ENCODE measurements around the gene MRPL45. TPM values are rescaled to one million over a fixed set of nuclear protein-coding genes. Genes with fewer than 3 reads are reported as not detected.

Gene MRPL45
- total and polyA plus RNA-seq, 2 donors (not counting 1 experiment from before 2014, with no cell fraction given), result 13.1 to 17.6 TPM

- TF ChIP-seq CTCF (IDR thresholded peaks at IDR 0.05) (no peak), EZH2 (IDR thresholded peaks at IDR 0.05; ENCODE audit: borderline replicate concordance, insufficient read depth, low read depth, low read length, poor library complexity, severe bottlenecking) (no peak)
- peaks cover 10 to 26% of the 10 kb centered on the region in 2 experiments for H3K36me3 ChIP-seq (replicated peaks in 1 of 2; ENCODE audit: control extremely low read depth in 1 of 2, control insufficient read depth in 1 of 2, extremely low read depth in 1 of 2, insufficient read depth in 2 of 2, low read length in 1 of 2)
- Mint-ChIP-seq H3K4me1 (no peaks in the 10 kb centered on the region), H3K9me3 (ENCODE audit: insufficient read depth) (no peaks in the 10 kb centered on the region), H3K4me3 (no peak overlapping the region), H3K27me3 (no peaks in the 10 kb centered on the region), H3K27ac (no peak overlapping the region)
- no peak for ATAC-seq (ENCODE audit: low read depth)
- H3K9ac ChIP-seq (ENCODE audit: low read length), result no peak overlapping the region
- no peaks in the 10 kb centered on the region for H3K4me1 ChIP-seq (ENCODE audit: control insufficient read depth in 2 of 2, insufficient read depth in 2 of 2, low read length in 2 of 2)
- WGBS (ENCODE audit: insufficient coverage), result 100% methylated on average over 3 of the region's 8 CpGs
- no peak overlapping the region for H3K4me3 ChIP-seq (ENCODE audit: control extremely low read depth in 1 of 5, extremely low read depth in 1 of 5, insufficient read depth in 1 of 5, low read depth in 2 of 5, low read length in 4 of 5)
- no peaks in the 10 kb centered on the region for H4K20me1 ChIP-seq (ENCODE audit: control insufficient read depth, insufficient read depth, low read length, poor library complexity, severe bottlenecking)
- H3K27me3 ChIP-seq (replicated peaks in 1 of 4; ENCODE audit: control extremely low read depth in 1 of 4, control insufficient read depth in 3 of 4, insufficient read depth in 4 of 4, low read length in 3 of 4), result no peaks in the 10 kb centered on the region
- no peaks in the 10 kb centered on the region for H3K9me3 ChIP-seq (ENCODE audit: control extremely low read depth in 1 of 3, control insufficient read depth in 2 of 3, insufficient read depth in 1 of 3, low read length in 2 of 3)
- no peak overlapping the region for H3K4me2 ChIP-seq (replicated peaks; ENCODE audit: low read depth, low read length, poor library complexity, severe bottlenecking)
- no peak overlapping the region for H3K27ac ChIP-seq (ENCODE audit: low read length in 2 of 2)
- H3K79me2 ChIP-seq (ENCODE audit: control insufficient read depth, insufficient read depth, low read length), result no peaks in the 10 kb centered on the region
- CTCF ChIA-PET, result interaction anchor here (4.5 kb wide), 1 partner anchor 15 kb away, joined by 23 read pairs; no protein-coding TSS in a partner anchor
- no peak overlapping the region for H2AFZ ChIP-seq (ENCODE audit: insufficient read depth, low read depth, low read length, poor library complexity, severe bottlenecking)
- DNase-seq, result no peak
- intact Hi-C loops (cut with micrococcal nuclease), result no loop called here
- POLR2A ChIA-PET, result no interaction called here
These were observed 67.8 kb downstream of the MRPL45 start for GRCh38 chr17:38364741-38365140.

DNA sequence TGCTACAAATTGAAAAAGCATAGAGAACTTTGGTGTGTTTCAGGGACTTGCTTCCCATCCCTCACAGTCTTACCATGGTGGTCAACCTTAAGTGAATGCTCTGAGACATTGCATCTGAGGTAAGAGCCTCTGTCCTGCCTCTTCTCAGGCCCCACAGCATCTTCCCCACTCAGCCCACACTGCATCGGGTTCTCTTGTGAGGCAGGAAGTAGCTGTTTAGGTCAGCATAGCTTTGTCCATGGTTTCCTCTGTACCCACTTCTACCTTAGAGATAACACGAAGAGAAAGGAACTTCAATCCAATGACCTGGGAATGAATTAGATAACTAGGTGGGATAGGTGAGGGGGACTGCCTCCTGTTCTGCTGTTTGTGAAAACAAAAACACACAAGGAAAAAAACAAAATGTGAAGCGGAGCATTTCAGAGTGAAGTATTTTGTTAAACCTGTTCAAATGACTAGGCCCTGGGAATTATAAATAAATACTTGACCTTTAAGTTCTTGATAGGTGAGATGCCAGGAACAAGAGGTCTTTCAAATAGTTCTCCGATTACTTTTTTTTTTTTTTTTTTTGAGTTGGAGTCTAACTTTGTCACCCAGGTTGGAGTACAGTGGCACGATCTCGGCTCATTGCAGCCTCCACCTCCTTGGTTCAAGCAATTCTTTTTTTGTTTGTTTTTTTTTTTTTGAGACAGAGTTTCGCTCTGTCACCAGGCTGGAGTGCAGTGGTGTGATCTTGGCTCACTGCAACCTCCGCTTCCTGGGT is 72.3 kb downstream of the MRPL45 start:
- Histone ChIP-seq H3K27me3 (replicated peaks in 1 of 4; ENCODE audit: control extremely low read depth in 1 of 4, control insufficient read depth in 3 of 4, insufficient read depth in 4 of 4, low read length in 3 of 4) (no peaks in the 10 kb centered on the region), H3K4me3 (ENCODE audit: control extremely low read depth in 1 of 5, extremely low read depth in 1 of 5, insufficient read depth in 1 of 5, low read depth in 2 of 5, low read length in 4 of 5) (no peak overlapping the region), H3K36me3 (replicated peaks in 1 of 2; ENCODE audit: control extremely low read depth in 1 of 2, control insufficient read depth in 1 of 2, extremely low read depth in 1 of 2, insufficient read depth in 2 of 2, low read length in 1 of 2) (peaks cover 5 to 36% of the 10 kb centered on the region in 2 experiments), H3K4me2 (replicated peaks; ENCODE audit: low read depth, low read length, poor library complexity, severe bottlenecking) (no peak overlapping the region), H3K79me2 (ENCODE audit: control insufficient read depth, insufficient read depth, low read length) (no peaks in the 10 kb centered on the region), H2AFZ (ENCODE audit: insufficient read depth, low read depth, low read length, poor library complexity, severe bottlenecking) (no peak overlapping the region), H4K20me1 (ENCODE audit: control insufficient read depth, insufficient read depth, low read length, poor library complexity, severe bottlenecking) (no peaks in the 10 kb centered on the region), H3K4me1 (ENCODE audit: control insufficient read depth in 2 of 2, insufficient read depth in 2 of 2, low read length in 2 of 2) (no peaks in the 10 kb centered on the region), H3K27ac (ENCODE audit: low read length in 2 of 2) (no peak overlapping the region), H3K9ac (ENCODE audit: low read length) (no peak overlapping the region), H3K9me3 (ENCODE audit: control extremely low read depth in 1 of 3, control insufficient read depth in 2 of 3, insufficient read depth in 1 of 3, low read length in 2 of 3) (no peaks in the 10 kb centered on the region)
- TF ChIP-seq CTCF (IDR thresholded peaks at IDR 0.05) (no peak), EZH2 (IDR thresholded peaks at IDR 0.05; ENCODE audit: borderline replicate concordance, insufficient read depth, low read depth, low read length, poor library complexity, severe bottlenecking) (no peak)
- 92% methylated on average over 2 of the region's 8 CpGs for WGBS (ENCODE audit: insufficient coverage)
- no peak for ATAC-seq (ENCODE audit: low read depth)
- Mint-ChIP-seq H3K4me1 (no peaks in the 10 kb centered on the region), H3K27me3 (no peaks in the 10 kb centered on the region), H3K9me3 (ENCODE audit: insufficient read depth) (no peaks in the 10 kb centered on the region), H3K4me3 (no peak overlapping the region), H3K27ac (no peak overlapping the region)
- ChIA-PET CTCF (no interaction called here), POLR2A (no interaction called here)
- intact Hi-C loops (cut with micrococcal nuclease), result no loop called here
- DNase-seq, result no peak

Data from B cell (primary cell).